ENCODE results near the gene PRDM8.
"Not testable (repeated sequence)": the region's sequence is repeated elsewhere in the genome, so short reads cannot be mapped to it uniquely, and the experiment has no call there.

Gene PRDM8

GRCh38 chr4:80228460-80228859, 31.2 kb downstream of the PRDM8 start:
- ATAC-seq: no peak
- DNase-seq: no peak

- ATAC-seq (no peak), DNase-seq (no peak)
These were observed 31.8 kb downstream of the PRDM8 start for GRCh38 chr4:80229128-80229527.

GRCh38 chr4:80229590-80229989, 32.3 kb downstream of the PRDM8 start:
- ATAC-seq: no peak

DNA sequence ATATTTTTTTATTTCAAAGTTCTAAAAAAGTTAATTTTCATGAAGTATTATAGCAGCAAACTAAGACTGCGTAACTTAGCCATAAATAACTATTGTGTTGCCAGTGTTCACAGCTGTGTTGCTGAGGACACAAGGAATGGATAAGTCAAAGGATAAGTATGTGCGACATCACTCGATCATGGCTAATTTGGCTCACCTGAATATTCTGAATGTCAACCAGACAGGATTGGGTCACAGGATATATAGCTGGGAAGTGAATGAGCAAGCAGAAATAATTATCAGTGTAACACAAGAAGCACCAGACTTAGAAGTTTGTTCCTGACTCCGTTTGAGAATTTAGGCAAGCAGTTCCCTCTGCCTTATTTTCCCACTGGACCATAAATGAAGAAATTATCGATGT, 33.9 kb downstream of the PRDM8 start:
- DNase-seq (no peak), ATAC-seq (no peak)

More at GRCh38 chr4:80229590-80229989, 32.3 kb downstream of the PRDM8 start:
- no peak for DNase-seq

GRCh38 chr4:80232707-80233370, 35.5 kb downstream of the PRDM8 start:
- ATAC-seq (no peak), DNase-seq (no peak)

GRCh38 chr4:80233390-80233789, 36.1 kb downstream of the PRDM8 start:
- no peak for ATAC-seq
- DNase-seq: no peak

DNA sequence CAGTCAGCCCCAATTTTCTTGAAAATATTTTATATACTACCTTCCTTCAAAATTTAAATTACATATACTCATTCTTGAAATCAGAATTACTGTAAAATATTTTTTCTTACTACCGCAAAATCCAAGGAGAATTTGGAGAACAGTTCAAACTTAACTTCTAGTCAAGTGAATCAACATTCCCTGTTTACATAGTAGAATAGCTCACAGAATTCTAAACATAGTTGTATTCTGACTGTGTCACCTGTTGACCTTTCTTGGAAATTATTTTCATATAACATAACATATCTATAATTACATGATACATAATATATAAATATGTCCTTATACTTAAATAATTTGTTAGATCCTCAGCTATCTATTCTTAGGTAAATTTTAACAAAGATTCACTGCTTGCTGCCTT, 38.1 kb downstream of the PRDM8 start:
- ATAC-seq (no peak), DNase-seq (no peak)

DNA sequence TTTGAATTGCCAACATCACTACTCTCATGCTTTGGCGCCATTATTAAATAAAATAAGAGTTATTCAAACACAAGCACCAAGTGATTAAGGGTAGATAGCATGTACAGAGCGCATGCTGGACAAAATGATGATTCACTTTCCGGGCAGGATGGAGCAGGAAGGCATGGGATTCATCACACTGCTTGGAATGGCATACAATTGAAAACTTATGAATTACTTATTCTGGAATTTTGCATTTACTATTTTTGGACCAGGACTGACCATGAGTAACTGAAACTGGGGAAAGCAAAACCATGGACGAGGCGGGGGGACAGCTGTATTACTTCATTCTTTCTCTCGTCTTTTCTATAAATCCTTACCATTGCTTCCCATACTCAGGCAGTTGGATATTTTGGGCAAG, 40.7 kb downstream of the PRDM8 start:
- no peak for DNase-seq
- ATAC-seq: no peak

GRCh38 chr4:80239480-80240150, 42.3 kb downstream of the PRDM8 start:
- no peak for ATAC-seq
- DNase-seq: no peak

GRCh38 chr4:80240976-80241375, 43.7 kb downstream of the PRDM8 start:
- DNase-seq (no peak), ATAC-seq (no peak)

GRCh38 chr4:80243274-80244018, 46.1 kb downstream of the PRDM8 start:
- ATAC-seq (no peak), DNase-seq (no peak)

DNA sequence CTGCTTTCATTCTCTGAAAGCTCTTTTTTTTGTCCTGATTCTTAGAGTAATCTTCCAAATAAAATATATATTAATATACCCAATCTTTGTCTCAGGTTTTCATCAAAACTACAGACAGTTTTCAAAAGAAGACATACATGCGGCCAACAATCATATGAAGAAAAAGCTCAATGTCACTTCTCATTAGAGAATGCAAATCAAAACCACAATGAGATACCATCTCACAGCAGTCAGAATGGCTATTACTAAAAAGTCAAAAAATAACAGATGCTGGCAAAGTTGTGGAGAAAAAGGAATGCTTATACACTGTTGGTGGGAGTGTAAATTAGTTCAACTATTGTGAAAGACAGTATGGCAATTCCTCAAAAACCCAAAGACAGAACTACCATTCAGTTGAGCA, 50.2 kb downstream of the PRDM8 start:
- ATAC-seq: not testable (repeated sequence)

GRCh38 chr4:80249144-80249543, 51.8 kb downstream of the PRDM8 start:
- DNase-seq (no peak), ATAC-seq (no peak)

More for the DNA sequence above, 50.2 kb downstream of the PRDM8 start:
- DNase-seq: not testable (repeated sequence)

DNA sequence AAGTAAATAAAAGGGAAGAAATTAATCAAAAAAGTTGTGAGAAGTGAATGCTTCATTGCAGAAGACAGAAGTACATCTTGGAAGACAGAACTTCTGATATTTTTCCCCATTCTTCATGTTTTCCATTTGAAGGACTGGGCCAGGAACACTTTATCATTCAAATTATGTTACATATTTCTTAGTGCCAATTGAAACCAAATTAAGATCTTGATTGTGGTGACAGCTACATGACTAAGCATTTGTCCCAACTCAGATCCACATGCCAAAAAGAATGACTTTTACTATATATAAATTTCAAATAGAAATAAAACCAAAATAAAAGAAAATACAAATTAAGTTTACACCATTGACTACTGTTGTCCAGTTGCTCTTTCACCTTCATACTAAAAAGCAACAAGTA, 55.1 kb downstream of the PRDM8 start:
- ATAC-seq: no peak
- no peak for DNase-seq

DNA sequence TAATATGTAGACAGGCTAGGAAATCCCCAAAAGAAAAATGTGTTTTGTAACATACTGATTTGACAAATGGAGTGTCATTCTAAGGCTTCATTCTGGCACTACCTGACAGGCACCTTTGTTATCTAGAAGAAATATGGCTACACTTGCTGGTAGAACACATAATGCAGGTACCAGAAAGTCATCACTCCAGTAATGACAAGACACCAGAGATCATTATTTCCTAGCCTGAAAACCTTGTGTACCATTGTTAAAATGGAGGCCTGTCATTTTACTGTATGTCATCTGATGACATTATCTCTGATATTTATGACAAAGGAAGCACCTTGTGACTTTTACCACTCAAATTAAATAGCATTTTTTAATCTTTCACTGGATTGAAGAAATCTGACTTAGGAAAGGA, 55.6 kb downstream of the PRDM8 start:
- DNase-seq (no peak), ATAC-seq (no peak)

GRCh38 chr4:80253510-80253909, 56.2 kb downstream of the PRDM8 start:
- no peak for ATAC-seq
- DNase-seq: no peak
